GM03348 (cell line): Measurements from ENCODE around the gene TBC1D32.
A peak's percentile ranks its signal among the peaks of the same experiment; 100 is the strongest.
"Not testable (repeated sequence)": the region's sequence is repeated elsewhere in the genome, so short reads cannot be mapped to it uniquely, and the experiment has no call there.

Experiments used
- DNase-seq: peaks from one replicate; pipeline ENCODE4 v3.0.0; 2012; ENCODE audit warnings: low spot score

The TBC1D32 gene, protein sequence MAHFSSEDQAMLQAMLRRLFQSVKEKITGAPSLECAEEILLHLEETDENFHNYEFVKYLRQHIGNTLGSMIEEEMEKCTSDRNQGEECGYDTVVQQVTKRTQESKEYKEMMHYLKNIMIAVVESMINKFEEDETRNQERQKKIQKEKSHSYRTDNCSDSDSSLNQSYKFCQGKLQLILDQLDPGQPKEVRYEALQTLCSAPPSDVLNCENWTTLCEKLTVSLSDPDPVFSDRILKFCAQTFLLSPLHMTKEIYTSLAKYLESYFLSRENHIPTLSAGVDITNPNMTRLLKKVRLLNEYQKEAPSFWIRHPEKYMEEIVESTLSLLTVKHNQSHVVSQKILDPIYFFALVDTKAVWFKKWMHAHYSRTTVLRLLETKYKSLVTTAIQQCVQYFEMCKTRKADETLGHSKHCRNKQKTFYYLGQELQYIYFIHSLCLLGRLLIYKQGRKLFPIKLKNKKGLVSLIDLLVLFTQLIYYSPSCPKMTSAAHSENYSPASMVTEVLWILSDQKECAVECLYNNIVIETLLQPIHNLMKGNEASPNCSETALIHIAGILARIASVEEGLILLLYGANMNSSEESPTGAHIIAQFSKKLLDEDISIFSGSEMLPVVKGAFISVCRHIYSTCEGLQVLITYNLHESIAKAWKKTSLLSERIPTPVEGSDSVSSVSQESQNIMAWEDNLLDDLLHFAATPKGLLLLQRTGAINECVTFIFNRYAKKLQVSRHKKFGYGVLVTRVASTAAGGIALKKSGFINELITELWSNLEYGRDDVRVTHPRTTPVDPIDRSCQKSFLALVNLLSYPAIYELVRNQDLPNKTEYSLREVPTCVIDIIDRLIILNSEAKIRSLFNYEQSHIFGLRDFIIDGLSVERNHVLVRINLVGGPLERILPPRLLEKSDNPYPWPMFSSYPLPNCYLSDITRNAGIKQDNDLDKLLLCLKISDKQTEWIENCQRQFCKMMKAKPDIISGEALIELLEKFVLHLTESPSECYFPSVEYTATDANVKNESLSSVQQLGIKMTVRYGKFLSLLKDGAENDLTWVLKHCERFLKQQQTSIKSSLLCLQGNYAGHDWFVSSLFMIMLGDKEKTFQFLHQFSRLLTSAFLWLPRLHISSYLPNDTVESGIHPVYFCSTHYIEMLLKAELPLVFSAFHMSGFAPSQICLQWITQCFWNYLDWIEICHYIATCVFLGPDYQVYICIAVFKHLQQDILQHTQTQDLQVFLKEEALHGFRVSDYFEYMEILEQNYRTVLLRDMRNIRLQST

DNA sequence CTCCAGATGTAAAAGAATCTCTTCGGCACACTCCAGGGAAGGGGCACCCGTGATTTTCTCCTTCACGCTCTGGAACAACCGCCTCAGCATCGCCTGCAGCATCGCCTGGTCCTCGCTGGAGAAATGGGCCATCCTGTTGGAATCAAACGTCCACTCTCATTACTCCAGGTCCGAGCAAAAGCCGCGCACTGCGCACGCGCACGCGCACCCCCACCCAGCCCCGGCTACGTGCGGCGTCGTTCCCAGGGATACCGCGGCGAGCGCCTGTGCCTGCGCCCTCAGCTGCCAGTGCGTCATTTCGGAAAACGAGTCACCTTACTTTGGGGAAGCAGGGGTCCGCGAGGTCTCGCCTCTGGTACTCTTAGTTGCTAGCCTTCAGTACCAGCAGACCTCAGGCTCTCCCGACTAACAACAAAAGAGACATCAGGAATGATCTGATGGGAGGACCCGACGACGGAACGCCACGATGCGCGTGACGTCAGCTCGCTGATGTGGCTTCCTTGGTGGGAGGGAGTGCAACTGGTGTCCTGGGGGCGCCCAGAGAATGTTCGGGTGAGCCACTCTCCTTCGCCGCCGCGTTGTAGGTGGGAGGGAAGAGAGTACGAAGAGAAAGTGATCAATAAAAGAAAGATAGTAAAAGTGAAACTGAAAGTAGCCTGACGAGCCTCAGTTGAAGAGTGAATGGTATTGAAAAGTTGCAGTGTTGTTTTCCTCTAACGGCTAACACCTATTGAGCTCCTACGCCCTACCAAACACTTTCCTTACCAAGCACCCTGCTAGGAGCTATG, at the start of gene TBC1D32:
TSS of gene TBC1D32 (minus strand) at position 182 of the 788 bp plus-strand sequence. CDS start at position 132, 50 bp downstream.
- peak; percentile 99 for DNase-seq

DNA sequence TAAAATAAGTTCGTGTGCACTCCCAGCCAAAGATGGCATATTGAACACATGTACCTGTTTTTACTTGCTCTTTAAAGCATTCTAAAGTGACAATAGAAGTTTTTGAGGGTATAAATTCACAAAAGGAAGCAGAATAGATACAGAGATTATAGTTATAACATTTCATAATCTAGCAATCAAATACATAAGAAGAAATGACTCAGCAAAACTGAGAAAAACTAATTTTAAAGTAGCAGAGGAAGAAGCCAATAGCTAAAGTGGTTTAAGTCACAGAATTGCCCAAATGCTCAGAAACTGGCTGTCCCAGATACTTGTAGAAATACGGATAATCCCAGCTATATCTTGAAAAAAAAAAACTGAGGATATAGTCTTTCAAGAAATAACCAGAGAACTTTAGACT, 49.2 kb upstream of the TBC1D32 start:
- no peak for DNase-seq

DNA sequence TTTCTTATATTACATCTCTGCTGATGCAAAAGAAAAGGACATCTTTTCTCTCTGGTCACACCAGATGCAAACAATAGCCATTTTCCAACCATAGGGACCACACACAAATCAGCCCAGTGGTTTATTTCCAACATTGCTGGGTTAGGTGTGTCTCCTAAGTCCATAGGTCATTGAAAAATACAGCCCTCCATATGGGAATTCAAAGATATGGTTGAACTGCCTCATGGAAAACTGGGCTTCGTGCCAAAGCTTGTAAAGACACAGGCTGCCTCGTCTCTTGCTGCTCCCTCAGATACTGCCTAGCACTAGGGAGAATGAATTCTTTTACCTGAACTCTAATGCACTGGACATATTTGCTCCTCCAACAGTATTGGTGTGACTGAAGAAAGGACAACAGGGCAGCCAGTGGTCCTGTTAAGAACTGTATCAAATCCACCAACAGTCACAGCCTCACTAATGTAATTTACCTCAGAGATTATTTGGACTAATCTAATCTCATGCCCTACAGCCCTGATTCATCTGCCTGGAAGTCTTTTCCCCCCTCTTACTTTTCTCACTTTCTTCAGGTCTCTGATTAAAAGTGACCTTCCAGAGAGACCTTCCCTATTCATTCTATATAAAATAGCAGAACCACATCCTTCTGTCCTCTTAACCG, 48.3 kb upstream of the TBC1D32 start:
- DNase-seq = no peak

DNA sequence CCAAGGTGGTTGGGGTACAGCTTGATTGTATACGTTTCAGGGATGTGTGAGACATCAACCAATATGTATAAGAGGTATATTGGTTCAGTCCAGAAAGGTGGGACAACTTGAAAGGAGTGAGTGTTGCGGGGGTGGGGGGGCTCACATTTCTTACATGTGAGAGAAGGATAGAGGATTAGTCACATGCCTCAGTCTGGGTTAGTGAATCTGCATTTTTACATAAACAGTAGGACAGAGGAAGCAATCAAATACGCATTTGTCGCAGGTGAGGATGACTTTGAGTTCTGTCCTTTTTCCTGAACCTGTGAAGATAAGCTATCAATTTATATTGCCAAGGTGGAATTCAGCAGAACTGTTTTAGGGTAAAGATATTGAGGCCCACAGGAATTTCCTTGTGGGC, 42.1 kb upstream of the TBC1D32 start:
- no peak for DNase-seq

DNA sequence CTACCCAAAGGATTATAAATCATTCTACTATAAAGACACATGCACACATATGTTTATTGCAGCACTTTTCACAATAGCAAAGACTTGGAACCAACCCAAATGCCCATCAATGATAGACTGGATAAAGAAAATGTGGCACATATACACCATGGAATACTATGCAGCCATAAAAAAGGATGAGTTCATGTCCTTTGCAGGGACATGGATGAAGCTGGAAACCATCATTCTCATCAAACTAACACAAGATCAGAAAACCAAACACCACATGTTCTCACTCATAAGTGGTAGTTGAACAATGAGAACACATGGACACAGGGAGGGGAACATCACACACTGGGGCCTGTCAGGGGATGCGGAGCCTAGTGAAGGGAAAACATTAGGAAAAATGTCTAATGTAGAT, 39.9 kb upstream of the TBC1D32 start:
- not testable (repeated sequence) for DNase-seq

DNA sequence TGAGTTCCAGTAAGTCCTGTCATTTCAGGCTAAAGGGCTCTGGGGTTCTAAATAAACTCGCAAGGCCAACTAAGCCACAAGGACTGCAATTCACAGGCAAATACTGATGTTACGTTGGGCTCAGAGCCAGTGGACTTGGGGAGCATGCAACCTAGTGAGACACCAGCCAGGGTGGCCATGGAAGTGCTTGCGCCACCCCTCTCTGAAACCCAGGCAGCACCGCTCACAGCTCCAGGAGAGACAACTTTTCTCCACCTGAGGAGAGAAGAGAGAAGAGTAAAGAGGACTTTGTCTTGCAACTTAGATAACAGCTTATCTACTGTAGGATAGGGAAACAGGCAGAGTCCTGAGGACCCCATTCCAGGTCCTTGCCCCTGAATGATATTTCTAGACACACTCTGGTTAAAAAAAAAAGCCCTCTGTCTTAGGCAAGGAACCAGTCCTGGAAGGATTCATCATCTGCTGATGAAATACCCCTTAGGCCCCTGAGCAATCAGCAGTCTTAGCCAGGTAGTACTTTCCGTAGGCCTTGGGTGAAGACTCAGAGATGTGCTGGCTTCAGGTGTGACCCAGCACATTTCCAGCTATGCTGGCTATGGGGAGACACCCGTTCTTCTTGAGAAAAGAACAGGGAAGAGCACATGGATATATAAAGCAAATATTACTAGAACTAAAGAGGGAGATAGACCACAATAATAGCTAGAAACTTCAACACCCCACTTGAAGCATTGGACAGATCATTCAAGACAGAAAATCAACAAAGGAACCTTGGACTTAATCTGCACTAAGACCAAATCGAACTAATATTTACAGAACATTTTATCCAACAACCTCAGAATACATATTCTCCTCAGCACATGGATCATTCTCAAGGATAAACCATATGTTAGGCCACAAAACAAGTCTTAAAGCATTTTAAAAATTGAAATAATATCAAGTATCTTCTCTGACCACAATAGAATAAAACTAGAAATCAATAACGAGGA, 31.5 kb upstream of the TBC1D32 start:
- DNase-seq = no peak

DNA sequence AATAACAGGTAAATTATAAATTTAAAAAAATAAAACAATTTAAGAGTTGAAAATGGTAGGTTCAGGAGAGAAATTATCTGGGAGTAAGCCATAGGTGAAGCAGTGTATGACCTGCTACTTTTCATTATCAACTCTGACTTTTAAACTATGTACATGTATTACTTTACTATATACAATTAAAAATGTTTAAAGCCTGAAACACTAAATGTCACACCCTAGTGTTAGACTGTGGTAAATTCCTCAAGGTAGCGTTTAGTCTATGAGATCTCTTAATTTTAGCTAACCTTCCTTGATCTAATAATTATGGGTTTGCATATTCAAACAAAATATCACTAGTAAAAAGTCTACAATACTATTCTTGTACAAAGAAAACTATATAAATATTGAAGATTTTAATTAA, 22.3 kb upstream of the TBC1D32 start:
- DNase-seq = no peak

DNA sequence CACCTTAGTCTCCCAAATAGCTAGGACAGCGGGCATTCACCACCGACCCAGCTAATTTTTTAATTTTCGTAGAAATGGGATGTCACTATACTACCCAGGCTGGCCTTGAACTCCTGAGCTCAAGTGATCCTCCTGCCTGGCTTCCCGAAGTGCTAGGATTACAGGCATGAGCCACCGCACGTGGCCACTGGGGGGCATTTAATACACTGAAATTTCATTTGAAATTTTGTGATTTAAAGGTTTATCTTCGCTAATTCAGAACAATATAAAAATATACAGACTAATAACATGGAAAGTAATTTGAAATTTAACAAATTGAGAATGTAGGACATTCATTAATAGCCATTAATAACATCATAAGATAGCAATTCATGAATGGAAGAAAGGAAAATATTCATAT, 20.5 kb upstream of the TBC1D32 start:
- no peak for DNase-seq

DNA sequence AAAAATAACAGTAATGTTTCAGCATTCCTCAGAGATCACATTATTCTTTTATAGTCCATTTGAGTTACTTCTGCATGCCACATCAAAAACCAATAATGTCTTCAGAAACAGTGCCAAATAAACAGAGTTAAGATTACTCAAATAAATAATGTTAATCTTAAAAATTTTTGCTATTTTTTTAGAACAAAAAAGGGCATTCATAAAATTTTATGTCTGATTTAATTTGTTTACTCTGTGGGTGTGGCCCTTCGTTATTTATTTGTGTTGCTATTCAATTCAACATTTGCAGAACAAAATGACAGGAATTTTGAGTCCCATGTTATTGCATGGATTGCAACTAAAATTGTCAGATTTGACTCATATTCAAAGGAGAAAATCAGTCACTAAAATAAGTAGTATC, 18.7 kb upstream of the TBC1D32 start:
- no peak for DNase-seq

DNA sequence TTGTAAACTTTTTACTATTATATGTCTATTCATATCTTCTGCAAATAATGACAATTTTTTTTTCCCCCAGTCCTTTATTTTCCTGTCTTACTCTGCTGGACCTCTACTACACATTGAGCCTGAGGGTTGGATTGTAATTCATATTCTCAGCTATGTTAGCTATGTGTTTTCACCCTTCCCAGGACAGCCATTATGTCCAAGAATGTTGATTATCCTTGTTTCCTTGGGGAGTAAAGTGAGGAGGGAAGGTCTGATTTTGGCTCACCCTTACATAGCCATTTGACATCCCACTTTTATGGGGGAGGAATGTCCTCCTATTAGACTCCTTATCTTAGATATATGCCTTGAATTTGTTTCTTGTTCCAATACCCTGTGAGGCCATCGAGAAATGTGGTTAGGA, 17.6 kb upstream of the TBC1D32 start:
- DNase-seq = no peak

DNA sequence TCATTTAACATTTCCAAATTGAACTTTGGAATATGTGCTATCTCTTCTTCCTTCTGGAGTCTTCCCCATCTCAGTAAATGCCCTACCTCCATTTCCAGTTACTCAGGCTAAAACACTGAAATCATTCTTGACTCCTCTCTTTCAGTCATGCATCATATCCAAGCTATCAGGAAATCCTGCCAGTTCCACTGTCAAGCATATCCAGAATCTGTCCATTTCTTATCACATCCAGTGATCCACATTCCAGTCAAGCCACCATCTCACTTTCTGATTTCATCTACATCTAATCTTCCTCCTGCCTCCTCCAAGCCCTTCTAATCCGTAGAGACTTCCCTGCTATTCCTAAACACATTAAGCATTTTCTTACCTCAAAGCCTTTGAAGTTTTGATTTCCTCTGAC, 15.3 kb upstream of the TBC1D32 start:
- no peak for DNase-seq

DNA sequence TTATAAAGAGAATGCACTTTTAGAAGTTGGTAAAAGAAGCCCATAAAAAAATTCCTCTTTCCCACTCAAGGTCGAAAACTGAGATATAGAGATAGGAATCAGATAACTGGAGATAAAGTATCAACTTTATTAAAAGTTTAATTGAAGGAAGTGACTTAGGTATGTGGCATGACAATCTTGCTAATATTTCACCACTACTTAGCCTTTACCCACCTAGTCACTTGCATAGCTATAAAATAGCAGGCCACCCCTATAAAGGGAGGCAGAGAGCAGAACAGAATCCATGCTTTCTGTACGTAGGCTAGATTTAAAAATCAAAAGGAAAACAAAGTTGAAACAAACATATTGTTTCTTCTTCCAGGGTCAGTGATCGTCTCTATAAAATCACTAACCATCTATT, 13.2 kb upstream of the TBC1D32 start:
- no peak for DNase-seq

DNA sequence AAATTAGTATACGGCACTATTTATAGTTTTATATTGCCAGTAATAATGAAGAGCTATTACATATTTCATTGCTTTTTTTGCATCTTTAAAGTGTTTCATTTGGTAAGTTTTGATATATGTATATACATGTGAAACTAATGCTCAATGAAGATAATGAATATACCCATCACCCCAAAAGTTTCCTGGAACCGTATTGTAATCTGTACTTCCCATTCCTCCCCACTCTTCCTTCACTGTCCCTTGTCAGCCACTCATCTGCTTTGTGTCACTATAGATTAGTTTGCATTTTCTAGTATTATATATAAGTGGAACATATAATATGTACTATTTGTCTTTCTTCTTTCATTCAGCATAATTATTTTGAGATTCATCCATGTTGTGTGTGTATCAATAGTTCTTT, 10.3 kb upstream of the TBC1D32 start:
- DNase-seq = no peak

DNA sequence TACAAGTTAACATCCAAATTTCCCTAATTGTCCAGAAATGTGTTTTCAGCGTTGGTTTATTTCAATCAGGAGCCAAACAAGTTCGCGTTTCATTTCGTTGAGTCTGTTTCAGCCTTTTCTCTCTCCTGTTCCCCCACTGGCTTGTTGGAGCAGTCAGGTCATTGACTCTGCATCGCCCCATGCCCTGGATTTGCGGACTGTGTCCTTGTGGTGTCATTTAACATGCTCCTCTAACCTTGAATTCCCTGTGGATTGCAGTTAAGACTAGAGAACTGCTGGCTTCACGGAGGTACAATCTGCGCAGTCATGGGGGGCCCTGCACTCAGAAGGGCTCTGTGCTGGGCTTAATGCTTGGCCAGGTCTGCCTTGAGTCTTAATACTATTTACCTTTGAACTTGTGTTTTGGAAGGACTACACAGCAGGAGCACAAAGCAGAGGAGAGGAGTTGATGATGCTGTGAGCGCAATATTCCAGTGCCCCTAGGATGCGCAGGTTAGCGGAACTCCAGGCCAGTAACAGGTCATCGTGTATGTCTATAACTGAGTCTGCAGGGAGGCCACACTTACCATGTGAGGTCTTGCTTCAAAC, 5.5 kb upstream of the TBC1D32 start:
- DNase-seq = no peak

DNA sequence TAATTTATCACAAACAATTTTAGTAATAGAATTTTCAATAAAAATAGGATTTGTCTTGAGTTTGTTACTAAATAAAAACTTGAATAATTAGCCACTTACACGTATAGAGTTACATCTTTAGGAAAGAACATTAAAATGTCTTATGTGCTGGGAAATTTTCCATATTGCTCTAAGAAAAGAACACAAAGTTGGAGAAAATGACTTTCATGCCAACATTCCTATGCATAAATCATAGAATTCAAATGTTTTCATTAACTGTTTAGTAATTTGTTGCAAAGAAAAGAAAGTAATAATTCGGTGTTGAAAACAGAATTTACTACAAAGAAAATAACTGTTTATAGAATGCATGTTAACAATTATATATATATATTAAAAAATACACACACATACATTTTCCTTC, 4.7 kb upstream of the TBC1D32 start:
- no peak for DNase-seq

DNA sequence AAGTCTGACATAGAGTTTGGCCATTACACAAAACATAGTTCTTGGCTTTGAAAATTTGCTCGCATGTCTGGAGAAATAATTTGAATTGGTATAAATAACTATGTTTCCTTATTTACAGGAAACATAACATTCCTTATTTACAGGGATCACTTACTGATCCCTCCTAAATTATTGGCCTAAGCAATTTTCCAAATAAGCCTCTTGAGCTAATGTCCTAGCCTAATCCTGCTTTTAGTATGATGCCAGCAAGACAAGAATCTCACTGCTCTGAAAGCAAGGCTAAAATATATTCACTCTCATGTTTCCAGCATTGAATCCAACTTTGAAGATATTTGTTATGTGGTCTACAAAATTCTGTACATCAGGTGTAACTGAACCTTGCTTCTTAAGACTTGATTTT, 4.1 kb upstream of the TBC1D32 start:
- no peak for DNase-seq

DNA sequence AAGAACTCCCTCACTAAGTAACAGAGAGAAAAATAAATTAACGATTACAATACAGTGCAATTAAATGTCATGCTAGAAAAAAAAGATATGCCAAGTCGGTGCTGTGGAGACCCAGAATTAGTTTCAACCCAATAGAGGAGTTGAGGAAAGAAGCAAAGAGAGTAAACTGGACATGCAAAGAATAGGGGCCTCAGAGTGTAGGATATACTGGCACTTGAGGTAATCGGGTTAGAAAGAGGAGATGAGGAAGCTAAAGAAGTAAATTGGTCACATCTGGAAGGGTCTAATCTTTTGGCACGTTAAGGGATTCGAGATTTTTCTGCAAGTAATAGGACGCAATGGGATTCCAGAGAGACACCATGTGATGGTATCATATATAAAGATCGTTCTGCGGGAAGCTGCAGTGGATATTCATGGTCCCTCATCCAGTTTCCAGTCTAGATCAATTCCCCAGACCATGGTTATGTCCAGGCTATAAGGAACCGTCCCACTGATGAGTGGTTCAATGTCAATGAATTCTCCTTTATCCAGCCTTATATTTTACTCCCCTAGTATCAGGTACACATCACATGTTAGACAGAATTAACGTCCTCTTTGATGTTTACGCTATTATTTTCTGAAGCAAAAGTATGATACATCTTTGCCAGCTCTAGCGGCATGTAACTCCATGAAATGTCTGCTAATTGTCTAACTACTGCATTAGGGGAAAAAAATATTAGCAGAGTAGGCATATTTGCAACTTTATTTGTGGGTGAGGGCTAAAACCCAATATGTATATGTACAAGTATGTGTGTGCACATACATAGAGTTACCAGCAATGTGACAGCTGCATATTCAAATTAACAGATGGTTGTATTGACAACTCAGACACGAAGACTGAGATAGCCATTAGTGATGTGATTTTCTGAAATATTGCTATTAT, 1.1 kb upstream of the TBC1D32 start:
- DNase-seq = peak; percentile 8

DNA sequence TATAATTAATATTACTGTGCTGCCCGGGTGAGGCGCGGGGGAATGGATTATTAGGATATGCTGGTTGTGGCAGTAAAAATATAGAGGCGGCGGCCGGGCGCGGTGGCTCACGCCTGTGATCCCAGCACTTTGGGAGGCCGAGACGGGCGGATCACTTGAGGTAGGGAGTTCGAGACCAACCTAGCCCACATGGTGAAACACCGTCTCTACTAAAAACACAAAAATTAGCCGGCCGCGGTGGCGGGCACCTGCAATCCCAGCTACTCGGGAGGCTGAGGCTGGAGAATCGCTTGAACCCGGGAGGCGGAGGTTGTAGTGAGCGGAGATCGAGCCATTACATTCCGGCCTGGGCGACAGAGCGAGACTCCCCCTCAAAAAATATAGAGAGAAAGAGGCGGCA, 586 bp downstream of the TBC1D32 start:
- DNase-seq = not testable (repeated sequence)
